HG03280 (cell line): ENCODE measurements around the gene S1PR3.

ENCODE experiments used
- ATAC-seq: cut with Tn5 transposase; IDR thresholded peaks from one replicate; pipeline ENCODE4 v1.9.1; 2021; ENCODE audit warnings: mild to moderate bottlenecking, moderate library complexity; ENCODE audit not compliant: unreplicated experiment

Gene S1PR3

GRCh38 chr9:88968799-88969198, 22.5 kb upstream of the S1PR3 start:
- ATAC-seq: no peak

GRCh38 chr9:88969646-88970373, 21.5 kb upstream of the S1PR3 start:
- no peak for ATAC-seq

- no peak for ATAC-seq
Observed at GRCh38 chr9:88971131-88971960, 19.9 kb upstream of the S1PR3 start.

GRCh38 chr9:88972401-88972800, 18.9 kb upstream of the S1PR3 start:
- no peak for ATAC-seq

- no peak for ATAC-seq
Observed at GRCh38 chr9:88973281-88974045, 17.8 kb upstream of the S1PR3 start.

GRCh38 chr9:88974641-88975040, 16.6 kb upstream of the S1PR3 start:
- ATAC-seq: no peak

DNA sequence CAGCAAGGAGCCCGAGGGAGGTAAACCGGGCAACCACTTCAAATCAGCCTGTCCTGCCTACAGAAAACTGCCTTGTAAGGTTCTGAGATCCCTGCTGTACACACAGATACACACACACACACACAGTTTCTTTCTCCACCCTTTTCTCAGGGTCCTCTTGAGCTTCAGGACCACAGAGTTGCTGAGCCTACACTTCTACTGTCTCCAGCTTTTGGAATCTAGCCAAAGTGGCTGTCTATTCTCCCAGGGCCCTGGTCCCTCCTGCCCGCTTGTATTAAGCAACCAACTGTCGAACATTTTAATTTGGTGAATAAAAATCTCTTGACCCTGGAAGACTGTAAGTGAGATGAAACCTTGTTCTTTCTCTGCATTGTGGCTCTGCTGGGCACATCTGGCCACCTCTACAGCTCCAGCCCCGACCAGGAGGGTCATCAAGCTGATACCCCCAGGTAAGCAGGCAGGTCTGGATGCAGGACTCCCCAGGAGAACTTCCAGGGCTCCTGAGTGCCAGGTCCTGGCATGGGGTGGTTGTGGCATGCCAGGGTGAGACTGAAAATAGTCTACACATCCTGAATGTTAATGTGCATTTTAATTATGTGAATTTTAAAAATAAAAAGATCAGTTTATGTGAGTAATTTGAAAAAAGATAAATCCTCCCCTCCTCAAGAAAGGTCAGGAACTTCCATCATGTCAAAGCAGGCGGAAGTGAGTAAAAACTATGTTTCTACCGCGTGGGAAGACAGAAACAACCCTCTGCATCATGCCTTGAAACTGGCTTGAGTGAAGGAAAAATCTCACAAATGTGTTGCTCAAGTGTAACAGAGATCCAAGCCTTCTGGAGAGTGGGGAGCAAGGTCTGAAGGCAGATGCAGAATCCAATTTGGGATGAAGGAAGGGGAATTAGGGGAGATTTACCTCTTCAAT, 15.0 kb upstream of the S1PR3 start:
- ATAC-seq: no peak

GRCh38 chr9:88976890-88977257, 14.4 kb upstream of the S1PR3 start:
- no peak for ATAC-seq

GRCh38 chr9:88978034-88978433, 13.2 kb upstream of the S1PR3 start:
- no peak for ATAC-seq

DNA sequence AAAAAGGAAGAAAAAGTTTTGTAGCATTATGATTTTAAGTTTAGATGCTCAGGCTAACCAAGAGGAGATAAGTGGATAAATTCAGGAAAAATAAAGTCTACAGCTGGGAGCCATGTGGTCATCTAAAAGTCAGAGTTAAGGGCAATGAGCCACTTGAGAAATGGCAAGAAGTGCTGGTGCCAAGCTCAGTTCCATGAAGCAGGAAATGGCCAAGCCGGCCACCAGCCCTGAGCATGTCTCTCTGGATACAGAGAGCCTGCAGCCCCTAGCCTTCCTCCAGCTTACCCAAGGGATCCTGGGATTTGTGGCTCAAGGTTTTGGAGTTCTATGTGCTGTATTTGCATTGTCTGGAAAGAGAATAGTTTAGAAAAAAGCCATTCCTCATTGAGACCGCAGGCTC, 12.2 kb upstream of the S1PR3 start:
- ATAC-seq: no peak

GRCh38 chr9:88979791-88980190, 11.5 kb upstream of the S1PR3 start:
- no peak for ATAC-seq

- ATAC-seq: no peak
Observed at GRCh38 chr9:88980740-88981203, 10.5 kb upstream of the S1PR3 start.

- no peak for ATAC-seq
Observed at GRCh38 chr9:88983865-88984542, 7.3 kb upstream of the S1PR3 start.

DNA sequence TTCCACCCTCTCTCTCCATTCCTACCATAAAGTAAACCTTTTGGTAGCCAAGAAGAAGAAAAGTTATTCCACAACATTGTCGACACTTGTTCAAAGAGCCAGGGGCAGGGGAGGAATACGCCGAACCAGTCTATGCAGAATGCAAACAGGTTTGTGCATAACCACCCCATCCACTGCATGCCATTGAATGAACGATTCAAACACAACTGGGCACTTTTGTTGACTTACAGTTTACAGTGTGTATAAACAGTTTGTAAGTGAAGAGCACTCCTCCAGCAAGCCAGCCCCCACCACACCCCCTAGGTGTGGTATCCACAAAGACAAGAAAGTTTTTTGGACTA, 6.8 kb upstream of the S1PR3 start:
- ATAC-seq: no peak

DNA sequence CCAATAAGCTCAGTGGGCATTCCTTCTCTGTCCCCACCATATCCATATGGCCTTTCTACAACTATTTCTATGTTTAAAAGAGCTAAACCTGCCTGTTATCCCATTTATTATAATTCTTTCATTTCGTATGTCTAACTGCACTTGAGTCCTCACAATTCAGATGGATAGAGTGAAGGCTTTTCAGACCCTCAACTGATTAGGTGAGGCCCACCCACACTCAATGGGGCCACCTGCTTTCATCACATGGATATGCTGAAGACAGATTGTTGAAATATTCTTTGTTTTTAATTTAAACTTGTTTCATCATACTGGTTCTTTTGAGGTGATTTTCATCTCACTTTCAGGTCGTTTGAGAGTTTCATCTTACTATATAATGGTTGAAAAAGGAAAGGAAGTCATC, 5.7 kb upstream of the S1PR3 start:
- ATAC-seq: no peak

DNA sequence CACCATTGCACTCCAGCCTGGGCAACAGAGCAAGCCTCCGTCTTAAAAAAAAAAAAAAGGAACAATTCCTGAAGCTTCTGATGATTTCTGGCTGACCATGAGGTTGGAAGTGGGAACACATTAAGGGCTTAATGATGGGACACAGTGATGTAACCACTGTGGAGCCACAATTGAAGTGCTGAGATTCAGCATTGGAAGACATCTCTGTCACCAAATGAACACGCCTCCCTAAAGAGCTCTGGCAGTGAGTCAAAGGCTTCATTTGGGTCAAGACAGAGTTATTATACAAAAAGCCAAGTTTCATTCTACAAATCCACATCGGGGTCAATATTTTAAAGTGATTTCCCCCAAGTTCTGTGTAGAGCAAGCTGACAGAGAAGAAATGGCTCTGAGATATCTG, 4.5 kb upstream of the S1PR3 start:
- ATAC-seq: no peak

DNA sequence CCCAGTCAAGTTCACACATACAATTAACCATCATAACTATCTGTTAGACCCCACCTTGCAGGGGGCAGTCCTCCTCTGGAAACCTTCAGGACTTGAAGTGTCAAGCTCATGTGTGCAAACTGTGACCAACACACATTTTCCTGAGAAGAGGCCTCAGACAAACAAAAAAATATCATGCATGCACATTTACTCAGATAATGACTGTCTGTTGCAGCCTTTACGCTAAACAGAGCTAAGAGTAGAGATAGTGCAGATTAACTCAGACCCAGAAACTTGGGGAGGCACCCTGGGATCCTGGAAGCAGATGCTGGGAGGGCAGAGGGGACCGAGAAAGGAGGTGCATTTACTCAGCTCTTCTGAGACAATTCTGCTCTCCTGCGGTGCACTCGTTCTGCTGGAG, 3.6 kb upstream of the S1PR3 start:
- no peak for ATAC-seq

- no peak for ATAC-seq
Observed at GRCh38 chr9:88988796-88989641, 2.2 kb upstream of the S1PR3 start.

DNA sequence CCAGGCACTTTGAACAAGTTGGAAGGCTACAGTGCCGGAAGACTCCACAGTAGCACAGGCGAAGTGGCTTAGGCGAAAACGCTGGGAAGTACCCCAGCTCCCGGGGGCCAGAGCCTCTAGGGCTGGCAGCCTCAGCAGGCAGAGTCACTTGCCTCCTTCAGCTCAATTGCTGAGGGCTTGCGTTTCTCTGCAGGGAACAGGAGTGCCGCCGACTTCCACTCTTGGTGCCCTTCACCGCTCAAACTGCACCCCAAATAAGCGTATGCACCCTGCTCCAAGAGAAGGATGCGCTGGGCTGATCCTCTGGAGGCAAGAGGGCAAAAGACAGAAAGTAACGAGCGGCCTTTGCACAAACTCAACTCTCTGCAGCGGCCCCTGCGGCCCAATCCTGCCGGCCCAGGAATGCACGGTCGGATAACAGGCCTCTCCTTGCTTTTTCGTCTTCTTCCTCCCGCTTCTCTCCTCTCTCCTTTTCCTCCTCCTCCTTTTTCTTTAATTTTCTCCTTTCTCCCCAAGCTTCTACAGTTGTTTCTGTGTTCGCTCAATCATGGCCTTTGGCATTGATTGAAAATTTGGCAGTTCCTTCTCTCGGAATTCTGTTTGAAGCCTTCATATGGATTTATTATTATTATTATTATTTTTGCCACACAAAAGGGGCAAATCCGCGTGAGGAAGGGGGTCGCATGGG, 1.1 kb upstream of the S1PR3 start:
- no peak for ATAC-seq
